Left hindlimb (tissue), 1 donor: ENCODE results near the gene MBD3.
A peak's percentile ranks its signal among the peaks of the same experiment; 100 is the strongest.

Experiments
- DNase-seq: peaks from one replicate; pipeline ENCODE4 v3.0.0-alpha.2; 2018

The MBD3 gene

GRCh38 chr19:1618157-1619093 is 25.8 kb upstream of the MBD3 start:
- no peak for DNase-seq

- DNase-seq = no peak
These were observed 24.2 kb upstream of the MBD3 start for GRCh38 chr19:1616875-1617274.

DNA sequence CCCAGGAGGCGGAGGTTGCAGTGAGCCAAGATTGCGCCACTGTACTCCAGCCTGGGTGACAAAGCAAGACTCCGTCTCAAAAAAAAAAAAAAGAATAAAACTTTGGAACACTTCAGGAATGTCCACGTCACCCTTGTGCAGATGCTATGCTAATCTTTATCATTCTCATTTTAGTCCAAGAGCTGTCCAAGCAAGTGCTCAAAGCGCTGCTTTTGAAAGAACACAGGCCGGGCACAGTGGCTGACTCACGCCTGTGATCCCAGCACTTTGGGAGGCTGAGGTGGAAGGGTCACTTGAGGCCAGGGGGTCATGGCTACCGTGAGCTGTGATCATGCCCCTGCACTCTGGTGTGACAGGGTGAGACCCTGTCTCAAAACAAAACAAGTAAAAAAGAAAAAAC is 23.7 kb upstream of the MBD3 start:
- no peak for DNase-seq

- no peak for DNase-seq
These were observed 22.6 kb upstream of the MBD3 start for GRCh38 chr19:1615156-1615765.

DNA sequence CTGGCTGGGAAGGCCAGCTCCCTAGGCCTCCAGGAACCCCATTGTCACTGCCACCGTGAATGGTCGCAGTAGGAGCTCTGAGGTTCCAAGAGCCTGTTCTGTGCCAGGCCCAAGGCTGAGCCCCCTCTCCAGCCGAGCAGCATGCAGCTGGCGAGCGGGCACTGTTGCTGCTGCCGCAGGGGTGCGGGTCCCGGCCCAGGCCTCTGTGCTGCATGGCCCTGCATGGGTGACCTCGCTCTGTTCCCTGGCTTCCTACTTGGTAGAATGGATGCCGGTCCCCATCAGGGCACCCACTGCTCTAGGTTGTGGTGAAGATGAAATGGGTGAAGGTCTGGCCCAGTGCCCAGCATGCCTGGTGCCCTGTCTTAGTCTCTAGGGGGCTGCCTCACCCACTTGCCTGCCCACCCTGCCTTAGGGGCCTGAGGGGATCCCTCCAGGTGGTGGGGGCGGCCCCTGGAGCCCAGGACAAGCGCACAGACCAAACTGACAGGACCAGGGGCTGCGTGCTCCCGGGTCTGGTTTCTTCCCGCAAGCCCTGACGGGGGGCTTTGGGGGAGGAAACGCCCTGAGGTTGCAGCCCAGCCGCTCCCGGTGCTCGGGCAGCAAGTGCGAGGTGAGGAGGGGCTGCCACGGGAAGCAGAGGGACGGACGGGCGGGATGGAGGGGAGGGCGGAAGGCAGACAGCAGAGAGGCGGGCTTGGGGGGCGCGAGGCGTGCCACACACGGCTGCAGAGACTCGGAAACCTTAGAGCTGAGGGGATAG is 21.3 kb upstream of the MBD3 start:
- DNase-seq = no peak

- DNase-seq = no peak
These were observed 20.5 kb upstream of the MBD3 start for GRCh38 chr19:1613146-1613545.

DNA sequence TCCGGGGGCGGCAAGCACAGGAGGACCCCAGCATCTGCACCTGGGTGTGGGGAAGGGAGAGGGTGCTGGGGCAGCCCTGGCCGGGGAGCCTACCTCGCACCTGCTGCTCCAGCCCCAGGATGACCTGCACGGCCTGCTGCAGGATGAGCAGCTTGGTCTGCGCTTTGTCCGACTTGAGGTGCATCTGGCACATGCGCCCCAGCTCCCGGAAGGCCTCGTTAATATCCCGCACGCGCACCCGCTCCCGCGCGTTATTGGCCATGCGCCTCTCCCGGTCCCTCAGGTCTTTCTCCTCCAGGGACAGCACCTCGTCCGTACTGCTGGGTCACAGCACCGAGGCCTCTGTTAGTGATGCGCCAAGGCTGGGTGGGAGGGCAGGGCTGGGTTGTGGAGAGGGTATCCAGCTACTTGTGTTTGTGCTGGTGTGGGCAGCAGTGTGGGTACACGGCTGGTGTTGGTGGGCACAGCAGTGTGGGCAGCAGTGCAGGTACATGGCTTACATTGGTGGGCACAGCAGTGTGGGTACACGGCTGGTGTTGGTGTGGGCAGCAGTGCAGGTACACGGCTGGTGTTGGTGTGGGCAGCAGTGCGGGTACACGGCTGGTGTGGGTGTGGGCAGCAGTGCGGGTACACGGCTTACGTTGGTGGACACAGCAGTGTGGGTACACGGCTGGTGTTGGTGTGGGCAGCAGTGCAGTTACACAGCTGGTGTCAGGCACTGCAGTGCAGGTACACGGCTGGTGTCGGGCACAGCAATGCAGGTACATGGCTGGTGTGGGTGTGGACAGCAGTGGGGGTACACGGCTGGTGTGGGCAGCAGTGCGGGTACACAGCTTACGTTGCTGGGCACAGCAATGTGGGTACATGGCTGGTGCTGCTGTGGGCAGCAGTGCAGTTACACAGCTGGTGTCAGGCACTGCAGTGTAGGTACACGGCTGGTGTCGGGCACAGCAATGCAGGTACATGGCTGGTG is 19.7 kb upstream of the MBD3 start:
- no peak for DNase-seq

GRCh38 chr19:1611353-1611752 is 18.7 kb upstream of the MBD3 start:
- no peak for DNase-seq

GRCh38 chr19:1610579-1610978 is 17.9 kb upstream of the MBD3 start:
- DNase-seq = no peak

GRCh38 chr19:1609680-1610474 is 17.2 kb upstream of the MBD3 start:
- no peak for DNase-seq

GRCh38 chr19:1609103-1609396 is 16.4 kb upstream of the MBD3 start:
- DNase-seq = no peak

GRCh38 chr19:1608359-1609102 is 15.9 kb upstream of the MBD3 start:
- DNase-seq = peak; percentile 28

GRCh38 chr19:1606138-1606651 is 13.5 kb upstream of the MBD3 start:
- peak; percentile 39 for DNase-seq

DNA sequence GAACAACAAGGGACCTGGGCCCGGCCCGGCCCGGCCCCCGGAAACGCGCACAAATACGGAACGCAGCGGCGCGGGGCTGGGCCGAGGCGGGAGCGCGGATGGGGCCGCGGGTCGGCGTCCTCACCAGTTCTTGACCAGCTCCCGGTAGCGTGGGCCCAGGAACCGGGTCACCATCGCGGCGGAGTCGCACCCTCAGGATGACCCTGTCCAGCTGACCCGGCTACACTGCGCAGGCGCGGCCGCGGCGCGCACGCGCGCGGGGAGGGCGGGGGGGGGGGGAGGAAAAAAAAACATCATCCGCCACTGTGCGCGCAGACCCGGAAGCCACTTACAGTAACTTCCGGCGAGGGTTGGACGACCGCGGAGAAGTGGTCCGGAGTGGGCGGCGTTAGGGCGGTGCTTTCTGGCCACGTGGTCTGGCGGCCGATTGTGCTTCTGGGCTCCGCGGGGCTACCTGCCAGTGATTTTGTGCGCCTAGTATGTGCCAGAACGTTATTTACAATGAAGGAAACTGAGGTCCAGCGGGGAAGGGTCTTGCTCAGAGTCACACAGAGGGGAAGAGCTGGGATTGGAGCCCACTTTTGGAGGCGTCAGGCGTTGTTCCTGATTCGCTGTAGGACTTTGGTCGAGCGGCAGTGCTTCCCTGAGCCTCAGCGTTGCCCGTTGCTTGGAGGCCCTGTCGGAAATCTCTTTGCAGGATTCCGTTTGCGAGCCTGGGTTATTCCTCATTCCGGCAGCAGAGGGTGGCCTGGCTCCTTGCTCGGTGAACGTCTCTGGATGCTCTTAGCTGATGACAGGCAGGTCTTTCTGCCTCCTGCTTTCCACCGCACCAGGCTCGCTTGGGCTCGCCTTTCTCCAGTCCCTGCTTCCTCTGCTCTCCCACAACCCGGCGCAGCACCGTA is 12.8 kb upstream of the MBD3 start, which contains the start of gene UQCR11:
UQCR11 (minus strand) TSS at position 227 of the 902 bp plus-strand sequence; CDS start at position 174, 53 bp downstream.
- peak; percentile 97 for DNase-seq

DNA sequence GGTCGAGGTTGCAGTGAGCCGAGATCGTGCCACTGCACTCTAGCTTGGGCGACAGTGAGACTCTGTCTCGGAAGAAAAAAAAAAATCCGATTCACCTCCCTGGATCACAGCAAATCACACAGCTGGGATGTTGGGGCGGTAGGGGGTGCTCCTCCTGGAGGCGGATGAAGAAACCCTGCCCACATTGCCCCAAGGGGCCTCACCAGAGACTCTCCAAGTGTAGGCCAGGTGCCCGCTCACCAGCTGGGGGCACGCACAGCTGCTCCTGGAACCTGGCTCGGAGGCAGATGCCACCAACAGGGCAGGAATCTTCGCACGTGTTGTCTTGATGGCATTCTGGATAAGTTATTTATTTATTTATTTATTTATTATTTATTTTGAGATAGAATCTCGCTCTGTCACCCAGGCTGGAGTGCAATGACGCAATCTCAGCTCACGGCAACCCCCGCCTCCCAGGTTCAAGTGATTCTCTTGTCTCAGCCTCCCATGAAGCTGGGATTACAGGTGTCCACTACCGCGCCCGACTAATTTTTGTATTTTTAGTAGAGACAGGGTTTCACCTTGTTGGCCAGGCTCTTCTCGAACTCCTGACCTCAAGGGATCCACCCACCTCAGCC is 9.5 kb upstream of the MBD3 start:
- no peak for DNase-seq

DNA sequence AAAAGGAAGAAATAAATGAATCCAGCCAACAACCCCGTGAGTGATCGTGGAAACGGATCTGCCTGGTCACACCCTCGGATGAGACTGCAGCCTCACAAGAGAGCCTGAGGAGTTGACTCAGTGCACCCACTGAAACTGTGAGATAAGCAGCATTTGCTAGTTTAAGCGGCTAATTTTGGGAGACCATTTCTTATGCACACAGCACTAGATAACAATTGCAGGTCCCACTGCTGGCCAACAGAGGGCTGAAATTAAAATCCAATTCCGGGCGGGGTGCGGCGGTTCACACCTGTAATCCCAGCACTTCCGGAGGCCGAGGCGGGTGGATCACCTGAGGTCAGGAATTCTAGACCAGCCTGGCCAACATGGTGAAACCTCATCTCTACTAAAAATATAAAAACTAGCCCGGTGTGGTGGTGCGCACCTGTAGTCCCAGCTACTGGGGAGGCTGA is 9.0 kb upstream of the MBD3 start:
- no peak for DNase-seq

GRCh38 chr19:1599460-1599846 is 6.8 kb upstream of the MBD3 start:
- DNase-seq = no peak

DNA sequence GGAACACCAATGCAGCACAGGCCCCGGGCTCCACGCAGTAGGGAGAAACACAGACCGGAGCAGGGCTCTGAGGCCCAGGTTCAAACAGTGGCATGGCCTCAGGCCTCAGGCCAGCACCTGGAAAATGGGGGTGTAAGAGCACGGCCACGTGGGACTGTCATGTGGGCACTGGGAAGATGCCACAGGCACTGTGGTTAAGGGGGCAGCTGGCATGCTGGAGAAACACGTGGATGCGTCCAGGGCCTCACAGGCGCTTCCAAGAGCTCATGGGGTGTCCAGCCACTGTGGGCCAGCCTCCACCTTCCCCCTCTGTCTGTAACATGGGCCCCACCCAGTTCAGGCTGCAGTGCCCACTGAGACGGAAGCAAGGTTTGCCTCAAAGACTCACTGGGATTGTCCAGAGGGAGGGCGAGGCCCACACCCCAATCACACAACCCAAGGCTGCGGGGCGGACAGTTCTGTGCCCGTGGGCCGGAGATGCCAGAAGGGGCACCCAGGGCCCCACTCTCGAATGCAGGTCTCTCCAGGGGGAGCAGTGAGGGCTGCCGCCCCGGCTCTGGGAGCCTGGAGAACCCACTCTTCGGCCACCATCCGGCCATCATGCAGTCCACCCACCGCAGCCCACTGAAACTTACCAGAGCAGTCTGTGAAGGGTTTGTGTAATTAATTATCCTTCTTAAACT is 6.3 kb upstream of the MBD3 start:
- no peak for DNase-seq

- DNase-seq = peak; percentile 30
These were observed 772 bp upstream of the MBD3 start for GRCh38 chr19:1593501-1593772.
